DMS53 treated with DMSO at 0.1 percent for 48 hours (cell line): ENCODE measurements around the gene SOS1.
A peak's percentile ranks its signal among the peaks of the same experiment; 100 is the strongest.
"Not testable (repeated sequence)": the region's sequence is repeated elsewhere in the genome, so short reads cannot be mapped to it uniquely, and the experiment has no call there.

Source experiments
- DNase-seq: peaks from one replicate; lab custom pipeline; 2025; ENCODE audit not compliant: unreplicated experiment; lab: John Stamatoyannopoulos, UW

Gene SOS1

DNA sequence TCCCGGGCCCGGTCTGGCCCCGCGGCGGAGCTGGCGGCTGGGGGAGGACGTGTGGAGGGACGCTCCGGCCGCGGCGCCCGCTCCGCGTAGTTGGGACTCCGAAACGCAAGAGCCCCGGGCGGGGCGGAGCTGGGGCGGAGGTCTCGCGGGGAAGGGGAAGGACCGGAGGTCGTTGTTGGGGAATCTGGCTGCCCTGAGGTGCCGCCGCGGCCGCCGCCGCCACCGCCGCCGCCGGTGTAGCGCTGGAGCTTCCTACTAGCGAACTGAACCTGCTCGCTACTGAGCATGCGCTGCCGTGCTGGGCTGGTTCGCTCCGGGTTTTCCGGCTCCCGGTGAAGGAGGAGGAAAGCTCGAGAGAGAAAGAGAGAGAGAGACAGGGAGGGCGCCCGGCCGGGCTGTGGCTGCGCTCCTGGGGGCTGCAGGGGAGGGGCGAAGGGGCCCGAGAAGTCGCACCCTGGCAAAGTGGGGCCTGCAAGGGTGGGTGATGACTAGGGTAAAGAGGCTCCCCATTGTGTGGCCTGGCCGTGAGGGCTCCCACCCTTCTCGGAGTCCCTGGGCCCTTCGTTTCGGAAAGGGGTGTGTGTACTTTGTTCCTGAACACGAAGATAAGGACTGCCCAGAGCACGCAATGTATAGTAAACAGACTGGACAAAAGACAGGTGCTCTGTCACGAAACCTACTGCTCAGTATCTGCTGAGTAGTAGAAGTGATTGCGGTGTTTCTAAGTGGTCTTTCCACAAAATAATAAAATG lies at the start of gene SOS1:
Gene SOS1, minus strand, starts transcription at position 281 of the 752 bp plus-strand sequence. CDS start 629 bp downstream, outside the sequence.
- peak; percentile 73 for DNase-seq

DNA sequence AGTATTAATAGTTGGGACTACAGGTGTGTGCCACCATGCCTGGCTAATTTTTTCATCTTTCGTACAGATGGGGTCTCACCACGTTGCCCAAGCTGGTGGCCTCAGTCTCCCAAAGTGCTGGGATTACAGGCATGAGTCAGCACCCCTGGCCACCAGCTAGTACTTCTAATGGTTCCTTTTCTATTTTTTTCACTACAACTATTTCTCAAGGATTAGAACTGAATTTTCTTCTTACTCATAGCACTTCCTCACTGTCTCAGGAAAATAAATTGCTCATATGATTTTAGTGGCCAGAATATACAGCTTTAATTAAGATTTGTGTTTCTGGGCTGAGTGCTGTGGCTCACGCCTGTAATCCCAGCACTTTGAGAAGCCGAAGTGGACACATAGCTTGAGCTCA lies 43.2 kb upstream of the SOS1 start:
- no peak for DNase-seq

DNA sequence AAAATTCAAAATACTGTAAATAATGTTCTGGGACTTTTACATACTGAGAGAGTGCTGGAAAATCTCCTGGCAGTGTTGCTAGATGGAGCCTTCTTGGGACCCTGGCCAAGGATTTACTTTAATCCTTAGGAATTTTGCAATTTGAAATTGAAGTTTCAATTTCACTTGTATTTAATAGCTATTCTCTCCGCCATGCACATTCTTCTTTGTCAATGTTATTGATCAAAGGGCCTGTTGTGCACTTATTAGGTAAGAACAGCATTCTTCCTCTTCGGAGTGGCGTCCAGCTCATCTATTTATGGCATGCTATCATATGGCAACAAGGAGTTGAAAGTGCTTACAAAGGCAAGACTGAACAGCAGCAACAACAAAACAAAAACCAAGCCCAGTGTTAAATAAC lies 40.1 kb upstream of the SOS1 start:
- no peak for DNase-seq

DNA sequence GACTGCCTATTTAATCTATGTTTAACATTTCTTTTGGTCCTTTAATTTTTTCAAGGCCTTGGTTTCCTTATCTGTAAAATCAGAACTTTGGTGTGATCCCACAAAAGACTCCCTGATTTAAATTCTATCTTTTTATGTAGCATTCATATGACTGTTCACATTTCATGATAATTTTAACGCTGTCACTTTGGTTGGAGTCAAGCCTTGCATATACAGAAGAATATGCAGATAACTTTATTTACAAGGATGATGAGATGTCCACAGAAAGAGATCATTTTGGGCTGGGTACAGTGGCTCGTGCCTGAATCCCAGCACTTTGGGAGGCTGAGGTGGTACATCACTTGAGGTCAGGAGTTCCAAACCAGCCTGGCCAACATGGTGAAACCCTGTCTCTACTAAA lies 38.4 kb upstream of the SOS1 start:
- DNase-seq, result no peak

DNA sequence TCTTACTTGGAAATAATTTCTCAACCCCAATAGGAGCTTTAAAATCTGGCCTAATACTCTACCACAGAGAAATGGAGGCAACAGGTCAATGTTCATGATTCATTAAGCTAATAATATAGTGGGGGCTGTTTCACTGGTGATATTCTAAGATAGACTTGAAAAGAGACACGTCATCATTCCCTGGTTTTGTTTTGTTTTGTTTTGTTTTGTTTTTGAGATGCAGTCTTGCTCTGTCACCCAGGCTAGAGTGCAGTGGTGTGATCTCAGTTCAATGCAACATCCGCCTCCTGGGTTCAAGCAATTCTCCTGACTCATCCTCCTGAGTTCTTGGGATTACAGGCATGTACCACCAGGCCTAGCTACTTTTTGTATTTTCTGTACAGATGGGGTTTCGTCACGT lies 37.5 kb upstream of the SOS1 start:
- no peak for DNase-seq

DNA sequence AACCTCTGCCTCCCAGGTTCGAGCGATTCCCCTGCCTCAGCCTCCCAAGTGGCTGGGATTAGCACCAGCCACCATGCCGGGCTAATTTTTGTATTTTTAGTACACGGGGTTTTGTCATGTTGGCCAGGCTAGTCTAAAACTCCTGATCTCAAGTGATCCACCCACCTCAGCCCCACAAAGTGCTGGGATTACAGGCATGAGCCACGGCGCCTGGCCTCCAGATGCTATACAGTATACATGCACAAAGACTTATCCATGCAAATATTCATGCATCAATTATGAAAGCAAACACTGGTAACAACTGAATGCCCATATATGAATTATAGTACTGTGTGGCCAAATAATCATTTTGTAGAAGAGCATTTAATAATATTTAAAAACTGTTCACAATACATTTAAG lies 36.0 kb upstream of the SOS1 start:
- DNase-seq, result no peak

DNA sequence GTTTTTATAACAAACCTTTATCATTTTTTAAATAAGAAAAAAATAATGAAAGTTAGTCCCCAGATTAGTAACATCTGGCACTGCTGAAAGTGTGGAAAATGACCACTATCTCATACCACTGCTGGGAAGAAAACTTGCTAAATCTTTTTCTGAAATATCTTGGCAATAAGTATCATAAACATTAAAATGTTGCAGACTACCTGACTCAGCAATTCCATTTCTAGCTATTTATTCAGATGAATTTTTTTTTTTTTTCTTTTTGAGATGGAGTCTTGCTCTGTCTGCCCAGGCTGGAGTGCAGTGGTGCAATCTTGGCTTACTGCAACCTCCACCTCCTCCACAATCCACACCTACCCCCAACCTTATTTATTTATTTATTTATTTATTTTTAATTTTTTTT lies 35.3 kb upstream of the SOS1 start:
- no peak for DNase-seq

DNA sequence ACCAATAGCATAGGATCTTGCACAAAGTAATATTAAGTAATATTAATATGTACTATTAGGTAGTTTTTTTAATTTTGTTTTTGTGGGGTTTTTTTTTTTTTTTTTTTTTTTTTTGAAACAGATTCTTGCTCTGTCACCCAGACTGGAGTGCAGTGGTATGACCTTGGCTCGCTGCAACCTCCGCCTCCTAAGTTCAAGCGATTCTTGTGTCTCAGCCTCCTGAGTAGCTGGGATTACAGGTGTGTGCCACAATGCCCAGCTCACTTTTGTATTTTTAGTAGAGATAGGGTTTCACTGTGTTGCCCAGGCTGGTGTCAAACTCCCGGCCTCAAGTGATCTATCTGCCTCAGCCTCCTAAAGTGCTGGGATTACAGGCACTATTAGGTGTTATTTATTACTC lies 34.7 kb upstream of the SOS1 start:
- DNase-seq, result not testable (repeated sequence)

DNA sequence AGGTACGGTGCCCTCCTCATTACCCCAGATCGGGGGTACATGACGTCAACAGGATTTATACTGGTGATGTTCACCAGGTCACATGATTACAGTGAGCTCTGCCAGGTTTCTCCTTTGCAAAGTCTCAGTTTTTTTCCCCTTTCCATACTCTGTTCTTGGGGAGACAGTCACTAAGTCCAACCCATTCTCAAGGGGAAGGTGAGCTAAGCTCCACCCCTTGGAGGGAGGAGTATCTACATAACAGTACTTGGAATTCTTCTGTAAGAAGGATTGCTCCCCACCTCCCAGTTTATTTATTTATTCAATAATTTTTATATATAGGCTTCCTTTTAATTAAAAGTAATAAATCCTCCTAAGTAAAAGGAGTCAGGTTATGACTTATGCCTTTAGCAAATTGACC lies 34.1 kb upstream of the SOS1 start:
- no peak for DNase-seq

DNA sequence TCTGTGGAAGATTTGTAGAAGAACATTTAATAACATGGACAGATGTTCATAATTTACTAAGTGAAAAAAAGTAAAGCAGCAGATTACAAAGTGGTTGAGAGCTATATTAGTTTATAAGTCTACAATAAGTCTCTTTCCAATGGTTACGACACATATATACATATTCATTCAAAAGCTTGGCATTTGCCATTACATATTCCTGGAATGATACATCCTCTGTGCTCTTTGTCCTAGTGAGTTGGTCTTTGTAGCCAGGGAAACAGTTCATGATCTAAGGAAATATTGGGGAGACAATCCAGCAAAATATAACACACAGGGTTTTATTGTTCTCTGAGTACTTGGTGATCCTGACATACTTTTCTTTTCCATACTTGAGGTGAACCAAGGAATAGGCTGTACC lies 32.5 kb upstream of the SOS1 start:
- no peak for DNase-seq

DNA sequence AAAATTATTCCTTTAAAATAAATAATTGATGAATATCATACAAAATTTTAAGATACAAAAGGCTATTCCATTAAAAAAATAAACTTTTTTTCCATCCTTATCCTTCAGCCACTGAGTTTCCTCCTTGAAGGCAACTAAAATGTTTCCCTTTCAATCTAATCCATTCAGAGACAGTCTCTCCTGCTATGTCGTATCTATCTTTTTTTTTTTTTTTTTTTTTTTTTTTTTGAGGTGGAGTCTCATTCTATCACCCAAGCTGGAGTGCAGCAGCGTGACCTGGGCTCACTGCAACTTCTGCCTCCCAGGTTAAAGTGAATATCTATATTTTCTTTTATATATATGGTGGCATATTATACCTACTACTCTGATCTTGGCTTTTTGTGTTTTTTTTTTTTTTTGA lies 31.7 kb upstream of the SOS1 start:
- no peak for DNase-seq

DNA sequence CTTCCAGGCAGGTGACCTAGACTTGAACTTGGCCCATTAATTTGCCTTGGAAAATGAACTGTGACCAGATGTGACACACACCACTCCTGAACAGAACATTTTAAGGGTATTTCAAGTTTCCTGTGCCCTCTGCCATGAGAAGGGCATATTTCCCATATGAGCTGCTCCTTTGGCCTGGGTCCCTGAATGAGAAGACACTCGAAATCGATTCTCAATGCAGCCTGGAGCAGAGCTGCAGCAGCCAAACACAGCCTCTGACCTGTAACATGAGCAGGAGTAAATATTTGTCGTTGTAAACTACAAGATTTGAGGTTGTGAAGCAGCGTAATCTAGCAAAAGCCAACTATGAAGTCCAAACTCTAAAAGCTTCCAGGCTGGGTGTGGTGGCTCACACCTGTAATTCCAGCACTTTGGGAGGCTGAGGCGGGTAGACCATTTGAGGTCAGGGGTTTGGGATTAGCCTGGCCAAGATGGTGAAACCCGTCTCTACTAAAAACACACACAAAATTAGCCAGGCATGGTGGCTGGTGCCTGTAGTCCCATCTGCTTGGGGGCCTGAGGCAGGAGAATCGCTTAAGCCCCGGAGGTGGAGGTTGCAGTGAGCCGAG lies 30.1 kb upstream of the SOS1 start:
- DNase-seq, result peak; percentile 3

DNA sequence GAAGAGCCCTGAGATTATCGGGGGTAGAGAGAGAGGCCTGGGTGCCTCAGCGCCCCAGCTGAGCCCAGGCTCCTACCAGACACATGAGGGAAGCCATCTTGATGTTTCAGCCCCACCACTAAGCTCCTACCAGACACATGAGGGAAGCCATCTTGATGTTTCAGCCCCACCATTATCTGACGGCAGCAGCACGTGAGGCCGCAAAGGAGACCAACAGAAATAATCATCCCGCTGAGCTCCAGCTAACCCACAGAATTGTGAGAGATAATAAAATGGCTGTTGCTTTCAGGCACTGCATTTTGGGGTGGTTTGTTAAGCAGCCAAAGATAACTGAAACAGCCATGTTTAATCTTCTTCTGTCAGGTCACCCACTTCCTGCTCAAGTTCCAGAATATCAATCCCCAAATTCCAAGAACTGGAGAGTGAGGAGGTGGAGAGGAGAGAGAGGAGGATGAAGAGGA lies 29.3 kb upstream of the SOS1 start:
- no peak for DNase-seq

DNA sequence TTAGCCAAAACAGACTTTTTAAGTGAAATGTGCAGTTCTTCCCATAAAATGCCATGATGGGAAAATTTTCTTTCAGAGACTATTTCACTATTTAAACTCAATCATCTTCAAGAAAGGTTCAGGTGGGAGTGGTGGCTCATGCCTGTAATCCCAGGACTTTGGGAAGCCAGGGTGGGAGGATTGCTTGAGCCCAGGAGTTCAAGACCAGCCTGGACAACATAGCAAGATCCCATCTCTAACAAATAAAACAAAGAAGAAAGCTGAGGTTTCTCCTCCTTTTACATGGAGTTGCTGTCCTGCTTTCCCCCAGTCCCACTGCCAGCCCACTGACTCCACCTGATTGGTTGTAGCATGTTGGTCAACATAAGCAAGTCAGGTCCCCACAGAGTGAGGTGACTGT lies 25.8 kb upstream of the SOS1 start:
- no peak for DNase-seq

DNA sequence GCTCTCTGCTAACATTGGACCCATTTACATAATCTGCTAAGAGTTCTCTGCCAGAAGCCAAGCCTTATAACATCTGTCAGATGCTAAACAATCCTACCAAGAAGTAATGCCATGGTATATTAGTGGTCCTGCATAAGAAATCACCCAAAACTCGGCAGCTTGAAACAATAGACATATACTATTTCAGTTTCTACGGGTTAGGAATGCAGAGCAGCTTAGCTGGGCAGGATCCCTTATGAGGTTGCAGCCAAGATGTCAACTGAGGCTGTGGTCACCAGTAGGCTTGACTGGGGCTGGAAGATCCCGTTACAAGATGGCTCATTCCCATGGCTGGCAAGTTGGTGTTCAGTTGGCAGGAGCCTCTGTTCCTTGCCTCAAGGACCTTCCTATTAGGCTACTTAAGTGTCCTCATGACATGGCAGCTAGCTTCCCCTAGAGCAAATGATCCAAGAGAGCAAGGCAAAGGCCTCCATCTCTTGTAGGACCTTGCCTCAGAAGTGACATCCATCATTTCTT lies 25.1 kb upstream of the SOS1 start:
- DNase-seq, result no peak

DNA sequence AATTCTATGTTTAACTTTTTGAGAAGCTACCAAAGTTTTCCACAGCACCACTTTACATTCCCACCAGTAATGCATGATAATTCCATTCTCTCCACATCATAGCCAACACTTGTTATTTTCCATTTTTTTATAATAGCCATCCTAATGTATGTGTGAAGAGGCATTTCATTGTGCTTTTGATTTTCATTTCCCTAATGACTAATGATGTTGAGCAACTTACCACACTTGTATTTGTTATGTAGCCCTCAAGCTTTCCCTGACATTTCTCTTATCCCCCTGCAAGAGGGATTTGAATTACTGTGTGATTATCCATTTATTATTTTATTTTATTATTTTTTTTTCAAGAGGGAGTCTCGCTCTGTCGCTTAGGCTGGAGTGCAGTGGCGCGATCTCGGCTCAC lies 23.6 kb upstream of the SOS1 start:
- DNase-seq, result no peak

DNA sequence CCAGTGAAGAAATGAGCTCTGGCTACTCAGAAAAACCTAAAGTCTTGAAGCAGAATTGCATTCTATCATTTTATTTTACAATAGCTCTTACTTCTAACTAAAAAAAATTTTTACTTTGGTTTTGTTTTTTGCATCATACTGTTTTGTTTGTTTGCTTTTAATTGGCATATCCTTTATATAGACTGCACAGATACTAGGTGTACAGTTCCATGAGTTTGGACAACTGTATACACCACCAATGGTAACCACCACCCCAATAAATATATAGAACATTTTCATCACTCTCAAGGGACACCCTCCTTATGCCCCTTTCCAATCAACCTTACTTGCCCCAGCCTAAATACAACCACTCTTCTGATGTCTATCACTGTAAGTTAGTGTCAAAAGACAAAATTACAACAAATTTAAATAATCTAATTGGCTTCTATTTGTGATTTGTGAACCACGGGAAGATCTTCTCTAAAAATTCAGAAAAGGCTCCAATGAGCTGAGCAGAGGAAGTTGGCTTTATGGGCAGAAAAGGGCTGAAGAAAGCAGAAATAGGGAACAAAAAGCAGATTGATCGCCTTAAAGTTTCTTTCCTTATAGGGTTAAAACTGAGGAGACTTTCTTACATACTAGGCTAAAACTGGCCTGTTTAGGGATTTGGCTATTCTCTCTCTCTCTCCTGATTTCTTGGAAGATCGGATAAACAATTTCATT lies 22.2 kb upstream of the SOS1 start:
- DNase-seq, result no peak

DNA sequence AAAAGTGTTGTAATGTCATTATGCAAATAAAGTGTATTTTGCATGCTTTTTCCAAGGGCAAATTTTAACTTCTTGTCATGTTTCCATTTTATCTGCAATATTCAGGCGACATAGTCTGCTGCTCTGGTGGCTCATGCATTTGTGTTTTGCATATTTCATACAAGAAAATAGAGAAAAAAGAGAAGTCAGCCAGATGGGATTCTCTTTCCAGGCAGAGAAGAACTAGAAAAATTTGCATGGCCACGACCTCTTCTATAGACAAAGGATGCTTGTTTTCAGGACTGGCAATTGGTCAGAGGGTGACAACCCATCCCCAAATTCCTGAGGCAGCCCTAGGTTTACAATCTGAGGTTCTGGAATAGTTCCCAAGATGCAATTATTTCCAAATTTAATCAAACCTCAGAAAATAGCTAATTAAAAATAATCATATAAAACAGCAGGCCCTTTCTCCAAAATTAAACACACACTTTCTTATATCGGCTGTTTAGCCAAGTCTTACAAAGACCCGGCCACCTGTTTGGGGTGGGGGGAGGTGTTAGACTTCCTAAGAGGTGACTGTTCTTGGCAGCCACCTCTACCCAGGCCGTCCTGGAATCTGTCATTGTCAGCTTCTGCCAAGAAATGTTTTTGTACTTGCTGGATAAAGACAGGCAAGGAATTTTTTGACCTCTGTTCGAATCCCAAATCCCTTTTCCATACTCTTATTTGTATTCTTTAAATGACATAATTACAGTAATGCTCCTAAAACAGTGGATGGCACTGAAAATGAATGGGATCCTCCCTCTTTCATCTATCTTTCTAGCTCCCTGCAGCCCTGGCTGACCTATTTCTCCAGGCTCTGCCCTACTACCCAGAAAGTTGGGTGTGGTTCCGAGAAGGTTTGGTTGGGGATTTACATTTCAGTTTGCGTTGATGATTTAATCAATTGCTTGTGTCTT lies 20.8 kb upstream of the SOS1 start:
- no peak for DNase-seq

DNA sequence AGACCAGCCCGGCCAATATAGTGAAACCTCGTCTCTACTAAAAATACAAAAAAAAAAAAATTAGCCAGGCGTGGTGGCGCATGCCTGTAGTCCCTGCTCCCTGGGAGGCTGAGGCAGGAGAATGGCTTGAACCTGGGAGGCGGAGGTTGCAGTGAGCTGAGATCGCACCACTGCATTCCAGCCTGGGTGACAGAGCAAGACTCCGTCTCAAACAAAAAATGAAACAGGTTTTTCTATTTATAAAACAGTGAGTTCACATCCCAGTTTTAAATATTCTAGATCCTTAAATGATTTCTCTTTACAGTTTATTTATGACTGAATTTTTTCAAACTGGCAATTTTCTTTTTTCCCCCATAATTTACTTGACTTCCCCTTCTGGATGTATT lies 20.1 kb upstream of the SOS1 start:
- DNase-seq, result not testable (repeated sequence)

DNA sequence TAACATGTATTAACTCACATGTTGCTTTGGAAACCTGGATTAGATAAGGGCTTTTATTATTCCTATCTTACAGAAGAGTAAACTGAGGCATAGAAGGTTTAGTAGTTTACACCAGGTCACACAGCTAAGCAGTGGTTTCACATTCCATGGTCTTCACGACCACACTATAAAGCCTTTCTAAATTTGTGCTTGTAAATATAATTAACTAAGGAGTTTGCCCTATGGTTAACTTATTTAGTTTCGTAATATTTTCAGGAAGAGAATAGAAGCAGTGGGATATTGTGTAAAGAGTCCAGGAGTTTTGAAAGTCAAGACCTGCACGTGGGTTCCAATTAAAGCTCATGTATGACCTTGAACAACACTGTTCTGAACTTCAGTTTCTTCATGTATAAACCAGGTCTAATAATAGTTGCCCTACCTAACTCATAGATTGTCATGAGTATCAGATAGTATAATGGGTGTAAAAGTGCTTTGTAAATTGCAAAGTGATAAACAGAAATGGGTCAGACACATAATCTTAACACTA lies 19.5 kb upstream of the SOS1 start:
- DNase-seq, result no peak
